ENCODE data around the gene PPP1R9A.

PPP1R9A gene

GRCh38 chr7:94980418-94981142 is 73.2 kb downstream of the PPP1R9A start:
- H3K4me3 ChIP-seq (ENCODE audit: severe bottlenecking): no peak overlapping the region
- no peak for TF ChIP-seq CTCF (IDR thresholded peaks at IDR 0.05; ENCODE audit: poor library complexity, severe bottlenecking)
- no peak overlapping the region for H3K27ac ChIP-seq (ENCODE audit: poor library complexity, severe bottlenecking)
- ATAC-seq (ENCODE audit: low read depth) (no peak), DNase-seq (ENCODE audit: low spot score) (no peak)
- H3K4me1 ChIP-seq (ENCODE audit: insufficient read depth, poor library complexity, severe bottlenecking): no peaks in the 10 kb centered on the region
- H3K9me3 ChIP-seq (ENCODE audit: severe bottlenecking): no peaks in the 10 kb centered on the region
- H3K27me3 ChIP-seq (ENCODE audit: insufficient read depth, poor library complexity, severe bottlenecking): no peaks in the 10 kb centered on the region
- no peaks in the 10 kb centered on the region for H3K36me3 ChIP-seq (ENCODE audit: low read depth)

- peaks cover 3% of the 10 kb centered on the region for H3K9me3 ChIP-seq (ENCODE audit: severe bottlenecking)
- DNase-seq (ENCODE audit: low spot score): no peak
- no peaks in the 10 kb centered on the region for H3K4me1 ChIP-seq (ENCODE audit: insufficient read depth, poor library complexity, severe bottlenecking)
- no peaks in the 10 kb centered on the region for H3K36me3 ChIP-seq (ENCODE audit: low read depth)
- no peak for TF ChIP-seq CTCF (IDR thresholded peaks at IDR 0.05; ENCODE audit: poor library complexity, severe bottlenecking)
- no peak overlapping the region for H3K27ac ChIP-seq (ENCODE audit: poor library complexity, severe bottlenecking)
- no peak for ATAC-seq (ENCODE audit: low read depth)
- H3K27me3 ChIP-seq (ENCODE audit: insufficient read depth, poor library complexity, severe bottlenecking): no peaks in the 10 kb centered on the region
- no peak overlapping the region for H3K4me3 ChIP-seq (ENCODE audit: severe bottlenecking)
These were observed 88.5 kb downstream of the PPP1R9A start for GRCh38 chr7:94995921-94996320.

DNA sequence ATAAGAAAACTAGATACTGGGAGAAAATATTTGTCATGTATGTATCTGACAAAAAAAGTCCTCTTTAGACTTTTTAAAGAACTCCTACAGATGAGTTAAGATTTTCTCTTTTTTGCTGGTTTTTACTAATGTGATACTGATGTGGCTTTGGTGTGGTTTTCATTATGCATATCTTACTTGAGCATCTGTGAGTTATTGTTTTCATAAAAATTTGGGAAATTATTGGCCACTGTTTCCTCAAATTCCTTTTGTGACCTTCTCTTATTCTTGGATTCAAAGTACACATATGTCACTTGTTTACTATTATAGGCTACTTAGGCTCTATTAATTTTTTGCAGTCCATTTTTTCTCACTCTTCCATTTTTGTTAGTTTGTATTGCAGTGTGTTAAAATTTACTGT is 89.0 kb downstream of the PPP1R9A start:
- no peaks in the 10 kb centered on the region for H3K36me3 ChIP-seq (ENCODE audit: low read depth)
- H3K4me3 ChIP-seq (ENCODE audit: severe bottlenecking): no peak overlapping the region
- peaks cover 3% of the 10 kb centered on the region for H3K9me3 ChIP-seq (ENCODE audit: severe bottlenecking)
- TF ChIP-seq CTCF (IDR thresholded peaks at IDR 0.05; ENCODE audit: poor library complexity, severe bottlenecking): no peak
- H3K27ac ChIP-seq (ENCODE audit: poor library complexity, severe bottlenecking): no peak overlapping the region
- H3K27me3 ChIP-seq (ENCODE audit: insufficient read depth, poor library complexity, severe bottlenecking): no peaks in the 10 kb centered on the region
- H3K4me1 ChIP-seq (ENCODE audit: insufficient read depth, poor library complexity, severe bottlenecking): no peaks in the 10 kb centered on the region
- DNase-seq (ENCODE audit: low spot score) (no peak), ATAC-seq (ENCODE audit: low read depth) (no peak)

DNA sequence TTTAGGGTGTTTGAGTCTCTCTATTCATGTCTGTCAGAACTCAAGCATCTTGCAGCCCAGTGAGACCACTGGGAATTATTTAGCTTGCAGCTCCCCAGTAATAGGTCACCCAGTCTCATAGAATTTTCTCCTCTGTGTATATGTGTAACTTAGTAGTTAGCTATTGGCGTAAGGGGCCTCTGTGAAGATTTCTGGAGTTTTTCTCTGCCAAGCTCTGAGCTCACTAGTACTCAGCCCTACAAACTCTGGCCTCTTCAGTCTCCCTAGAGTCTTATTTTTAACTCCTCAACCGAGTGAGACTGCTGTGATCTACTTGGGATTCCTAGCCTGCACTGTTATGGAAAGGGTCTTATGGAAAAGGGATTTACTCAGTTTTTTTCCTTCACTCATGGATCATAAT is 90.2 kb downstream of the PPP1R9A start:
- no peak for DNase-seq (ENCODE audit: low spot score)
- TF ChIP-seq CTCF (IDR thresholded peaks at IDR 0.05; ENCODE audit: poor library complexity, severe bottlenecking): no peak
- H3K4me3 ChIP-seq (ENCODE audit: severe bottlenecking): no peak overlapping the region
- peaks cover 3% of the 10 kb centered on the region for H3K9me3 ChIP-seq (ENCODE audit: severe bottlenecking)
- no peaks in the 10 kb centered on the region for H3K4me1 ChIP-seq (ENCODE audit: insufficient read depth, poor library complexity, severe bottlenecking)
- ATAC-seq (ENCODE audit: low read depth): no peak
- H3K27ac ChIP-seq (ENCODE audit: poor library complexity, severe bottlenecking): no peak overlapping the region
- H3K27me3 ChIP-seq (ENCODE audit: insufficient read depth, poor library complexity, severe bottlenecking): no peaks in the 10 kb centered on the region
- no peaks in the 10 kb centered on the region for H3K36me3 ChIP-seq (ENCODE audit: low read depth)

Data from RWPE2 (cell line).